NCI-H748 (cell line): ENCODE data around the gene SEPTIN2.
"Not testable (repeated sequence)": the region's sequence is repeated elsewhere in the genome, so short reads cannot be mapped to it uniquely, and the experiment has no call there.

Source experiments
- DNase-seq: peaks from one replicate; lab custom pipeline; 2025; ENCODE audit not compliant: unreplicated experiment; lab: John Stamatoyannopoulos, UW

Gene SEPTIN2

GRCh38 chr2:241315879-241316631 is at the start of gene SEPTIN2:
Gene SEPTIN2 (plus strand): TSS chr2:241315925. CDS start chr2:241324233, 8,308 bp downstream.
- DNase-seq = peak; percentile 73

GRCh38 chr2:241267249-241268067 is 48.3 kb upstream of the SEPTIN2 start:
- DNase-seq = no peak

- no peak for DNase-seq
These were observed 47.4 kb upstream of the SEPTIN2 start for GRCh38 chr2:241268306-241268705.

- no peak for DNase-seq
These were observed 46.8 kb upstream of the SEPTIN2 start for GRCh38 chr2:241268716-241269445.

- DNase-seq = no peak
These were observed 45.8 kb upstream of the SEPTIN2 start for GRCh38 chr2:241269707-241270520.

- no peak for DNase-seq
These were observed 45.2 kb upstream of the SEPTIN2 start for GRCh38 chr2:241270531-241270930.

- DNase-seq = peak; percentile 37
These were observed 43.9 kb upstream of the SEPTIN2 start for GRCh38 chr2:241271706-241272302.

GRCh38 chr2:241272303-241273209 is 43.2 kb upstream of the SEPTIN2 start:
- peak; percentile 51 for DNase-seq

- peak; percentile 6 for DNase-seq
These were observed 42.3 kb upstream of the SEPTIN2 start for GRCh38 chr2:241273210-241274020.

GRCh38 chr2:241274127-241274526 is 41.6 kb upstream of the SEPTIN2 start:
- no peak for DNase-seq

- no peak for DNase-seq
These were observed 40.2 kb upstream of the SEPTIN2 start for GRCh38 chr2:241275504-241275903.

- DNase-seq = no peak
These were observed 39.8 kb upstream of the SEPTIN2 start for GRCh38 chr2:241275910-241276309.

GRCh38 chr2:241278306-241278705 is 37.4 kb upstream of the SEPTIN2 start:
- not testable (repeated sequence) for DNase-seq

- DNase-seq = no peak
These were observed 36.3 kb upstream of the SEPTIN2 start for GRCh38 chr2:241279413-241279812.

GRCh38 chr2:241279828-241280227 is 35.9 kb upstream of the SEPTIN2 start:
- DNase-seq = peak; percentile 4

- DNase-seq = no peak
These were observed 35.4 kb upstream of the SEPTIN2 start for GRCh38 chr2:241280291-241280690.

- DNase-seq = no peak
These were observed 33.2 kb upstream of the SEPTIN2 start for GRCh38 chr2:241282555-241282954.

GRCh38 chr2:241285596-241285995 is 30.1 kb upstream of the SEPTIN2 start:
- DNase-seq = no peak
